LNCaP clone FGC (cell line): ENCODE results near the gene CDKAL1.
"Not testable (repeated sequence)": the region's sequence is repeated elsewhere in the genome, so short reads cannot be mapped to it uniquely, and the experiment has no call there.

ENCODE experiments used
- DNase-seq: peaks from one replicate; pipeline ENCODE4 v3.0.0-alpha.2; 2011; ENCODE audit warnings: low read depth
- H3K4me3 ChIP-seq: 2 replicates; pipeline ENCODE4 v1.5.1; 2011; ENCODE audit warnings: mild to moderate bottlenecking, low read depth, low read length, control low read depth
- CTCF ChIP-seq: IDR thresholded peaks from 2 replicates; pipeline ENCODE4 v1.5.1; 2012; ENCODE audit warnings: mild to moderate bottlenecking; ENCODE audit not compliant: control insufficient read depth, insufficient read depth; ENCODE audit errors: extremely low read depth

Gene CDKAL1

GRCh38 chr6:21050935-21051334 is 516.7 kb downstream of the CDKAL1 start:
- TF ChIP-seq CTCF = no peak
- DNase-seq = no peak
- H3K4me3 ChIP-seq = no peak overlapping the region

GRCh38 chr6:21051777-21052176 is 517.5 kb downstream of the CDKAL1 start:
- no peak for TF ChIP-seq CTCF
- H3K4me3 ChIP-seq = no peak overlapping the region
- no peak for DNase-seq

GRCh38 chr6:21053612-21054011 is 519.4 kb downstream of the CDKAL1 start:
- no peak for TF ChIP-seq CTCF
- DNase-seq = no peak
- H3K4me3 ChIP-seq = no peak overlapping the region

- not testable (repeated sequence) for H3K4me3 ChIP-seq, DNase-seq
Measured at GRCh38 chr6:21055480-21055879, 521.2 kb downstream of the CDKAL1 start.

- no peak overlapping the region for H3K4me3 ChIP-seq
- TF ChIP-seq CTCF = no peak
Measured at GRCh38 chr6:21061892-21062291, 527.6 kb downstream of the CDKAL1 start.

GRCh38 chr6:21064756-21065340 is 530.6 kb downstream of the CDKAL1 start:
- TF ChIP-seq CTCF = no peak
- DNase-seq = no peak
- H3K4me3 ChIP-seq = no peak overlapping the region

More at GRCh38 chr6:21061892-21062291, 527.6 kb downstream of the CDKAL1 start:
- no peak for DNase-seq

- no peak for DNase-seq
- TF ChIP-seq CTCF = no peak
Measured at GRCh38 chr6:21067521-21067920, 533.3 kb downstream of the CDKAL1 start.

More at GRCh38 chr6:21067521-21067920, 533.3 kb downstream of the CDKAL1 start:
- H3K4me3 ChIP-seq = no peak overlapping the region
